ENCODE results near the gene HELB.

HELB gene

DNA sequence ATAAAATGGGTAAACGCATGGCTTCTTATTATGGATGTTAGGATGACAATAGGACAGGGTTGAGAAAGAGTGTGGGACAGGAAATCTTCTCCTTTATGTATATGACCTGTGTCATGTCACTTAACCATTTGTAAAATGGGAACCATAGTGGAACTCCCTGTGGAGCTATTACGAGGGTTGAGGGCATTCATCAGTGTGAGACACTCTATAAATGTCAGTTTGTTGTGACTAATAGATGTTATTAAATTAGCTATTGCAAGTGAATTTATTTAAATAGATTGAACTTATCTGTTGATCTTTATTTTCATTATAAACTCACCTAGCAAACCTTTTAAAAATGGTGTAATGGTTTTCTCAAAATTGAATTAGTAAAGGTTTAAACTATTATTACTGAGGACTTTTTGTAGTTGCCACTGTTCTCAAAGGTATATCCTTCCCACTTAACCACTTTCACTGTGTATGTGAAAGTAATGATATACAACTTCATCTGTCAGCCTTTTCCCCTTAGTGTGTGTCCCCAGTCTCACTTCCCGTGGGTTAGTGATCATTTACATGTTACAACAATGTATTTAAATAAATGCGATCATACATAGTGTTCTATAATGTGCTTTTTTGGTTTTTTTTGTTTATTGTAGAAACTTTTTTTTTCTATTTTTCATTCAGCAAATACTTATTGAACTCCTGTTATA is 17.1 kb downstream of the HELB start:
- TF ChIP-seq, protein P1, sequence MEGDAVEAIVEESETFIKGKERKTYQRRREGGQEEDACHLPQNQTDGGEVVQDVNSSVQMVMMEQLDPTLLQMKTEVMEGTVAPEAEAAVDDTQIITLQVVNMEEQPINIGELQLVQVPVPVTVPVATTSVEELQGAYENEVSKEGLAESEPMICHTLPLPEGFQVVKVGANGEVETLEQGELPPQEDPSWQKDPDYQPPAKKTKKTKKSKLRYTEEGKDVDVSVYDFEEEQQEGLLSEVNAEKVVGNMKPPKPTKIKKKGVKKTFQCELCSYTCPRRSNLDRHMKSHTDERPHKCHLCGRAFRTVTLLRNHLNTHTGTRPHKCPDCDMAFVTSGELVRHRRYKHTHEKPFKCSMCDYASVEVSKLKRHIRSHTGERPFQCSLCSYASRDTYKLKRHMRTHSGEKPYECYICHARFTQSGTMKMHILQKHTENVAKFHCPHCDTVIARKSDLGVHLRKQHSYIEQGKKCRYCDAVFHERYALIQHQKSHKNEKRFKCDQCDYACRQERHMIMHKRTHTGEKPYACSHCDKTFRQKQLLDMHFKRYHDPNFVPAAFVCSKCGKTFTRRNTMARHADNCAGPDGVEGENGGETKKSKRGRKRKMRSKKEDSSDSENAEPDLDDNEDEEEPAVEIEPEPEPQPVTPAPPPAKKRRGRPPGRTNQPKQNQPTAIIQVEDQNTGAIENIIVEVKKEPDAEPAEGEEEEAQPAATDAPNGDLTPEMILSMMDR (IDR thresholded peaks at IDR 0.05; ENCODE audit: insufficient read depth, low read depth, low read length, missing control alignments) = no peak
- H3K4me3 ChIP-seq (ENCODE audit: low read length) = no peak overlapping the region
- DNase-seq (ENCODE audit: low read depth) = no peak

DNA sequence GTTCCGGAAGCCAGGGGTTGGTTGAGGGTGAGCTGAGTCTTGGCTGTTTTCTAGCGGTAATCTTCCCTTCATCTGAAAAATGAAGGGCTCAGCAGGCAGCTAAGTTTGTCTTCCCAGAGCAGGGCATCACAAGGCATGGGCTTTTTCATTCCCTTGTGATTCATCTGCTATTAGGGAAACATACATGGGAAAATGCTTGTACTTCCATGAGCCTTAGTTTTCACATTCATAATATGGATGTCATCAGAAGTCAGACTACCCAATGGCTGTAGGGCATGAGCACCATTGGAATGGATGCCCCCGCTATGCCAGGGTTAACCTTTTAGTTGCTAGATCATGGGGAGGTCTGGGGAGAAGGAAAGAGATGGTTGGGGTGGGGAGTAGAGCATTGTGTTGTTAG is 18.7 kb downstream of the HELB start:
- DNase-seq (ENCODE audit: low read depth) = peak; percentile 27
- TF ChIP-seq, protein P1 (IDR thresholded peaks at IDR 0.05; ENCODE audit: insufficient read depth, low read depth, low read length, missing control alignments) = no peak
- no peak overlapping the region for H3K4me3 ChIP-seq (ENCODE audit: low read length)

DNA sequence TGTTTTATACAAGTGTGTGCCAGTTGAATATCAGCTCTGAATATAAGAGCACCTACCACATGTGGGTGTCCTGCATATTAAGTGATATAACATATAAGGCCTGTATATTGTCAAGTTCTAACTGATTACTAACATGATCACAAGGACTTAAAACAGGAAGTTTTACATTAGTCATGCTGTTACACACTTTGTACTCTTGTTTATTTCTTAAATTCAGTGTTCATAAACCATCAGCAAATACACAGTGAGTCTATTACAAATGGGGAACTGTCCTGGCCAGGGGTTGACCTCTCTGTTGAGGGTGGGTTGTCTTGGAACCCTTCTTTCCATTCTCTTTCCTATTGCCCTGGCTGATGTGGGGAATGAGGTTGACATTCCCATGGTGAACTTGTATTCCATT is 19.1 kb downstream of the HELB start:
- no peak overlapping the region for H3K4me3 ChIP-seq (ENCODE audit: low read length)
- TF ChIP-seq, protein P1 (IDR thresholded peaks at IDR 0.05; ENCODE audit: insufficient read depth, low read depth, low read length, missing control alignments) = no peak
- DNase-seq (ENCODE audit: low read depth) = peak; percentile 57

DNA sequence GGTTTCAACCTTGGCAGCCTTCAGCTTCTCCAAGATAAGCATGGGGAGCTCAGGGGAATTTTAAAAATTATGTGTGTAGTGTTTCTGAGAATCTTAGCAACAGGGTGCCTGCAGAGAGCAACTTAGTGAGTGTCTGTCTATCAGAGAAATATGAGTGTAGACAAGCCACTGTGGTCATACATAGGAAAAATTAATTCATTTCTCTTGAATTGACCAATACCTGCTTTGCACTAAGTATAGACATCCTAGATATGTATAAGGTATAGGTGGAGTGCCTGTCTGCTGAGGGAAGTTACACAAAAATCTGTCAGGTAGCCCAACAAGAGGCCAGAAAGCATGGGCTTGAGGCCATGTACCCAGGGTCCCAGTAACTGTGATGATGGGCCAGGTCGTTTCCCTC is 20.7 kb downstream of the HELB start:
- TF ChIP-seq, protein P1 (IDR thresholded peaks at IDR 0.05; ENCODE audit: insufficient read depth, low read depth, low read length, missing control alignments) = no peak
- no peak overlapping the region for H3K4me3 ChIP-seq (ENCODE audit: low read length)
- DNase-seq (ENCODE audit: low read depth) = no peak

DNA sequence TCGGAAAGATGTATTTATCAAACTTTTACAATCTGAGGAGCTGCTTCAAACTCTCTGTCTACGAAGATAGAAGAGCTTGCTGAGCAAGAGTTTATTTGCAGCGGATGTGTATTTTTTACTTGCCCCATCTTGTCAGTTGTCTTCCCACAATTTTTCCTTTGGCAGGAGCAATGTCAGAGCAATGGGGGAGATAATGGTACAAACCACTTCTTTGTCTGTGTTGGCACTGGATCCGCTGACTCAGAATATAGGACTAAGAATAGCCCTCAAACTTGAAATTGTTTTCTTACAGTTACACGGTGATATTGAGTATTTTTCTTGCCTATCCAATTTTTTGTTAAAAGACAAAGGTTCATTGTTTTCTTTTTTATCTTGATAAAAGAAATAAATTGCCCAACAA is 27.6 kb downstream of the HELB start:
- TF ChIP-seq, protein P1 (IDR thresholded peaks at IDR 0.05; ENCODE audit: insufficient read depth, low read depth, low read length, missing control alignments) = no peak
- DNase-seq (ENCODE audit: low read depth) = peak; percentile 84
- no peak overlapping the region for H3K4me3 ChIP-seq (ENCODE audit: low read length)

DNA sequence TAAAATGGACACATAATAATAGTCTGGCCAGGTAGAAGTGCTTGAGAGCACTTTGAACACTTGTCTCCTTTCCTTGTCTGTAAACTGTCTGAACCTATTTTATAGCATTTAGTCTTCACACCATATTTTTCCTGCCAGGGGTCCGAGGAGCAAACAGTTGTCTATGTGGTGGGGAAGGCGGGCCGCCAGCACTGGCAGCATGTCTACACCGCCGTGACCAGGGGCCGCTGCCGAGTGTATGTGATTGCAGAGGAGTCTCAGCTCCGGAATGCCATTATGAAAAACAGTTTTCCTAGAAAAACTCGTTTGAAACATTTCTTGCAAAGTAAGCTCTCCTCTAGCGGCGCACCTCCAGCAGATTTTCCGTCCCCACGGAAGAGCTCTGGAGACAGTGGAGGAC is 28.7 kb downstream of the HELB start:
- DNase-seq (ENCODE audit: low read depth) = no peak
- H3K4me3 ChIP-seq (ENCODE audit: low read length) = no peak overlapping the region
- TF ChIP-seq, protein P1 (IDR thresholded peaks at IDR 0.05; ENCODE audit: insufficient read depth, low read depth, low read length, missing control alignments) = no peak

DNA sequence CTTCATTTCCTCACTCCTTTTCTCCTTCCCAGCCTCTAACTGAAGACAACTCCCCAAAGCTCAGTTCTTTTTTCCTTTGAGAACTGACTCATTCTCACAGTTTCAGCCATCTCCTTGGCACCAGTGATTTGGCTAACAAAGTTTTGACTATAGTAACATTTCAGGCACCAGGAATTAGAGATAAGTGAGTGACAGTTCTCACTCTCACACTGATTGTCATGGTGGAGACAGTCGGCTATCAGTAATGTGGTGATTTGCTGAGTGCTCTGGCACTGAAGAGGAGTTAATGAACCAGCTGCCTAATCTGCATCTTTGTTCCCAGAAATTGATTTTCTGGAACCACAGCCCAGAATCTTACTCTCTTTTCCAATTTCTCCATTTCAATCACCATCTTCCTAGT is 29.5 kb downstream of the HELB start:
- TF ChIP-seq, protein P1 (IDR thresholded peaks at IDR 0.05; ENCODE audit: insufficient read depth, low read depth, low read length, missing control alignments) = no peak
- no peak for DNase-seq (ENCODE audit: low read depth)

More for the DNA sequence above, 29.5 kb downstream of the HELB start:
- H3K4me3 ChIP-seq (ENCODE audit: low read length) = no peak overlapping the region

All from epithelial cell of esophagus (primary cell).